ENCODE data around the gene CCDC174.
A peak's percentile ranks its signal among the peaks of the same experiment; 100 is the strongest.
"Not testable (repeated sequence)": the region's sequence is repeated elsewhere in the genome, so short reads cannot be mapped to it uniquely, and the experiment has no call there.

The CCDC174 gene

DNA sequence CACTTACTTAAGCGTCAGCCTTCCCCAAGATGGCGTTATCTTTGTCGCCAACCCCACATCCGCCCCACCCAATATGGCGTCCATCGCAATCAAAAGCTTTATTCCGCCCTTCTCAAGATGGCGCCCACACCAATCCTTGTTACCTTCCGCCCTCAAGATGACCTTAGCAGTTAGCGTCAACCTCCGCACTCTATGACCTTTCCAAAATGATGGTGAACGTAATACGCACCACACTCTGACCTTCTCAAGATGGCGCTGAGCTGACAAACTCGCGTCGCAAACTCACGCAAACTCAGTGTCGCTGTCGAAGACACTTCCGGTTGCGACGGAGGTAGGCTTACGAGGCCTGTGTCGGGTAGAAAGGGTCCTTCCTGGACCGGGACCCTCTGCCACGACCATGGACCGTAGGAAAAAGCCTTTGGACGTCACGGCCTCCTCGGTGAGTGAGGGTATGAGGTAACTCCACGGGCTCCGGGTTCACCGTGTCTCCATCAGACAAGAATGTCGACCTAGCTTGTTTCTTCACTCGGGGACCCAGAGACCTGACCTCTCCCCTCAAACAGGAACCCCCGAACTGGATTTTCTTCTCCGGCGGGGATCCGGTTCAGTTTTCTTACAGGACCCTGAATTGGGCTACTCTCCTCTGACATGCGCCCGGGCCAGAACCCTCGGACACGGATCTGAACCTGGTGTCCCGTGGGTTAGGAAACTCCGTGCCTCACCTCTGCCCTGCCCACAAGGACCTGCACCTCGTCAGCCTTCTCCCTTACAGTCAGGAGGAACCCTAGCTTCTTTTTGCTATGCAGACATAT, at the start of gene CCDC174:
Gene CCDC174 (plus strand): TSS at position 323 of the 812 bp plus-strand sequence. CDS start 75 bp downstream, at position 398.
- DNase-seq = peak; percentile 96

GRCh38 chr3:14602006-14602803, 49.4 kb upstream of the CCDC174 start:
- no peak for DNase-seq

- DNase-seq = no peak
These were observed 48.5 kb upstream of the CCDC174 start for GRCh38 chr3:14602804-14603644.

GRCh38 chr3:14605067-14605466, 46.5 kb upstream of the CCDC174 start:
- DNase-seq = no peak

- DNase-seq = no peak
These were observed 45.8 kb upstream of the CCDC174 start for GRCh38 chr3:14605744-14606143.

DNA sequence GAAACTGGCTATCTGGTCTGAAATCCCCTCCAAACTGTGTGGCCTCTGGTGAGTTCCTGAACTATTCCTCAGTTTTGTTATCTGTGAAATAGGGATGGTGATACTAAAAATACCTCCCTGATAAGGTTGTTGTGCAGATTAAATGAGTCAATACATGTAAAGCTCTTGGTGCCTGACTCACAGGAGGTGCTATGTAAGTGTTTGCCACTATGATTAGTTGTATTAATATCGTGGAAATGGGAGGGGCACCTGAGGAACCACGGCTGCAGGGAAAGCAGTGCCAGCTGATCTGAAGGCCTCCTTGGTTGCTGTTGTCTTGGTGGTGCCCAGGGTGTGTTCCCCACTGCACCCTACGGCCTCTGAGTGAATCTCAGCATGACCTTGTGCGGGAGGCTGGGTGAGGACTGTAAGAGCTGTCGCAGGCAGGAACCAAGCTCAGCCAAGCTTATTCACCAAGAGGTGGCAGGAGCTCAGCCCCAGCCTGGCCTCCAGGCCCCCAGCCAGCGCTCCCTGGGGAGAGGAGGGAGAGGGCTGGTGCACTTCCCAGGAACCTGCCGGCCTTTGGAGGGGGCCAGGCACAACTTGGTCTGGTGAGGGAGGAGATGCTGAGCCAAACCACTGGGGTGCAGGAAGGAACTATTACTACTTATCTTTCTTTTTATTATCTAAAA, 44.8 kb upstream of the CCDC174 start:
- no peak for DNase-seq

- no peak for DNase-seq
These were observed 43.3 kb upstream of the CCDC174 start for GRCh38 chr3:14608298-14608697.

DNA sequence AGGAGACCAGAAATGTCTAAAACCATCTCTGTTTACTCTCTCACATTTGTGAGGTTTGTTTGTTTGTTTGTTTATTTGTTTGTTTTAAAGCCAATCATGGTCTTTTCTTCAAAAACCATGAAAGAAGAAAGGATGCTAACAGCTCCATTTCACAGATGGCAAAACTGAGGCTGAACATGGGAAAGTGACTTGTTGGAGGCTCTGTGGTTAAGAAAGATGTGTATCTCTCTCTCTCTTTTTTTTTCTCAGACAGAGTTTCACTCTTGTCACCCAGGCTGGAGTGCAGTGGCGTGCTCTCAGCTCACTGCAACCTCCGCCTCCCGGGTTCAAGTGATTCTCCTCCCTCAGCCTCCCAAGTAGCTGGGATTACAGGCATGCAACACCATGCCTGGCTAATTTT, 42.5 kb upstream of the CCDC174 start:
- not testable (repeated sequence) for DNase-seq

DNA sequence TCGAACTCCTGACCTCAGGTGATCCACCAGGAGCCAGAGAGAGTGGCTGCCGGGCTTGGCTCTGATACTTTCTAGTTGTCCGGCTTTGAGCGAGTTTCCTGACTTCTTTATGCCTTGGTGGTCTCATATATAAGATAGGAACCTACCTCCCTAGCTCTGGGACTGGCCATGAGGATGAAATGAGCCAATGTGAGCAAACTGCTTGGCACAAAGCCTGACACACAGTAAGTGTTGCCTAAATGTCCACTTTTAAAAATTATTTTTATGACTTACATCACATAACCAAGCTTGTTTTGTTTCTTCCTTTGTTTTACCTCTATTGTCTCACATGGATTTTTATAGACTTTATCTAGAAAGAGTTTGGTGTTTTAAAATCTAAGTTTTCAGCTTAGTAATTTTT, 42.1 kb upstream of the CCDC174 start:
- DNase-seq = no peak

- no peak for DNase-seq
These were observed 41.6 kb upstream of the CCDC174 start for GRCh38 chr3:14609941-14610340.

GRCh38 chr3:14614189-14614588, 37.4 kb upstream of the CCDC174 start:
- DNase-seq = no peak

GRCh38 chr3:14614862-14615261, 36.7 kb upstream of the CCDC174 start:
- DNase-seq = no peak

DNA sequence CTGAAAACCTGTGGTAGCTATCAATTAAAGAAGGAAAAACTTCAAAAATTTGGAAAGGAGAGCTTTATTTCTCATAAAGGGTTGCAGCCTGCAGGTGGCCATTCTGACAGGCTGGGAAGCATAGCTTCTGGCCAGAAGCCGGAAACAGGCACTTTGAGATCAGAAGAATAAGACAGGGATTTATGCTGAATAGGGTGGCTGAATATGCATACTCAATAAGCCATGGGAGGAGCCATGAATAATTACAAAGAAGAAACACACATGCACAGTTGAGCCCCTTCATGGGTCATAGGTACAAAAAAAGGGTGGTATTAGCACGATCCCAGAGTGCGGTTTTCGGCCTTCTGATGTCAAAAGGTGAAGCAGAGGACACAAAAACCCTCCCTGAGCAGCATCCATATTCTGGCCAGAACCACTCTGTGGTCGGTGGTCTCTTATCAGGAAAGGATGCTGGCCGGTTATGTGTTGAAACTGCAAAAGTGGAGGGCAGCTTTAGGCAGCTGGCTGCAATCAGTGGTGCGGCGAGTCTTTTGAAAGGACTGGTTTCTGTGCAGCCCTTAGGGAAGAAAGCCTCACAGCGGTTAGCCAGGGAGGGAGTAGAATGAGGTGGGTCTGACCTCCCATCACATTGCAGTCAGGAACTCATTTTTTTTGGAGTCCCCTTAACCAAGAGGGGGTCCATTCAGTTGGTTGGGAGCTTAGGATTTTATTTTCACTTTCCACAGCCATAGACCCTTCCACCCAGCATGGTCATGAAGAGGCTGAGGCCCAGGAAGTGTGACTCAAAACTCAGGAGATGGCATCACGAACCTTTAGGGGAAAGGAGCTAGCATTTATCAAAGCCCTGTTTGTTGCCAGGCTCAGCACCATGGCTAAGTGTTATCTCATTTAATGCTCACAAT, 34.7 kb upstream of the CCDC174 start:
- no peak for DNase-seq

DNA sequence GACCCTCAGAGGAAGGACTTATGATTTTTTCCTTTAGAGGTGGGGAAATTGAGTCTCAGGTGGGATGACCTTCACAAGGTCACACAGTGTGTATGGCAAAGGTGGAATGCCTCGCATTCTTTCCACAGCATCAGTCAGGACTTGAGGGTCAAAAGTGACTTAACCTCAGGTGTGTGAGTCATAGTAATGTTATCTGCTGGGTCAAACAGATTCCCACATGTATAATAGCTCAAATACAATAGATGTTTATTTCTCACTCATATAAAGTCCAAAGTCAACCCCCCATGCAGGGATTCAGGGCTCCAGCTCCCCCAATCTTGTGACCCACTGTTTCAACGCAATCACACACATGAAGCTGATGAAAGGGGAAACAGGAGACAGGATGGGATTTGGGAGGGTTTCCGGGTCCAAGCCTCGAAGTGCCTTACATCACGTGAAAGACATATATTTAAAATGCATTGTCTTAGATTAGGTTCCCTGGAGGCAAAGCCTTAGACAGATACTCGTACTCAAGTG, 34.0 kb upstream of the CCDC174 start:
- no peak for DNase-seq

DNA sequence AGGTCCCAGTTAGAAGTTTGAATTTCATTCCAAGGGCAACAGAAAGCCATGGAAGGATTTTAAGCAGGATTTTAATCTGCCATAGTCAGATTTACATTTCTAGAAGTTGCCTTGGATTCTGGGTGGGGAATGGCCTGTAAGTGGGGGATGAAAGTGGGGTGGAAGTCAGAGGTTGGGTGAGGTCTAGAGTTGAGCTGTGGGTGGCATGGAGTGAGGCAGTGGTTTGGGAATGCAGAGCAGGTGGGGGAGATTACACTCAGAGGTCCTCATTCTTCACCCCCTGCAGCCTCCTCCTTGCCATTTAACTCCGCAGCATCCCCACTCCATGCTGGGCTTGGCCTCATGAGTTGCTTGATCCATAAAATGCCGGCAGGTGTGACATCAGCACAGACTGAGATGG, 32.0 kb upstream of the CCDC174 start:
- DNase-seq = no peak

DNA sequence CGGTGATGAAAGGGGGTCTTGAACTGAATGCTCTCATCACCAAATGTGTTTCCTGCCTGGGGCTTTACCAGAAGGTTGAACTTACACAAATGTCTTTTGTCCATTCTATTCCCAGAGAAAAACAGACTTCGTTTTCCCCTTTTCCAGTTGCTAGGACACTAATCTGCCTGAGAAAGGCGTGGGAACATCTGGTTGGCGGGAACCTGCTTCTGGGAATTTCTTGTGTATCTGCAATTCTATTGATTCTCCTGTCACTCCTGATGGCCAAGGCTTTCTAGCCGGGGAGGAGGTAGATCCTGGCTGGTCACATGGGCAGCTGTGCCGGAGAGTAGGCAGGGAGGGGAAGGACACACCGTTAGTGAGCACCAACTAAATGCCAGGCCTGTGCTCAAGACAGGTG, 31.1 kb upstream of the CCDC174 start:
- DNase-seq = no peak

DNA sequence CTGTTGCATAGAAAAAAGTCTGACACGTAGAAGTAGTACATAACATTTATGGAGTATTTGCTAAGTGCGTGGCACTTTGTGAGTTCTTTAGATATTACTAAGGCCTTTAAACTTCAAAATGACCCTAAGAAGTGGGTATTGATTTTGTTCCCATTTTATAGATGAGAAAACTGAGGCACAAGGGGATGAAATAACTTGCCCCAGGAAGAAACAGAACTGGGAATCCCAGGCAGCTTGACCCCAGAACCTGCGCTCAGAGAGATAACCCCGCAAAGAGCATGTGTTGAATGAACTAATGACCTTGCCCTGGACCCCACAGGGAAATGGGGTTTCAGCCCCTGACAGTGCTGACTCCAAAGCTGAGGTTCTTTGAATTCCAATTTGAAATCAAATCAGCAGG, 30.5 kb upstream of the CCDC174 start:
- no peak for DNase-seq

- DNase-seq = no peak
These were observed 29.2 kb upstream of the CCDC174 start for GRCh38 chr3:14622368-14622767.

- DNase-seq = no peak
These were observed 28.0 kb upstream of the CCDC174 start for GRCh38 chr3:14623569-14624051.

DNA sequence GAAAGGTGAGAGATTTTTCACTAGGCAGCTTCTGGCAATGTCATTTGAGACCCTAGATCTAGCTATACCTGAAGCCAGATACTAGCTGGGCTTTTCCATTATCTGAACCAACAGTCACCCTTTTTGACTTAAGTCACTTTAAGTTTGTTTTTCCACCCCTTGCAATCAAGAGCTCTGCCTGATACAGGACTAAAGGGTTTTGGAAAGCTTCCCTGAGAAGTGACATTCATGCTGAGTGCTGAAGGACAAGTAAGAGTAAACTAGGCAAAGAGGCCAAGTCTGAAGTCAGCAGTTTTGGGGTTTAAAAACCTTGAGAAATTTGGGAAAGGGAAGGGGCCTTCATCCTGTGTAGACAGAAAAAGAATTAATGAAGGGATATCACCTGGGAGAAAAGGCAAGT, 27.1 kb upstream of the CCDC174 start:
- DNase-seq = no peak

GRCh38 chr3:14625443-14625842, 26.1 kb upstream of the CCDC174 start:
- no peak for DNase-seq

All from activated effector memory CD4-positive, alpha-beta T cell treated with Interleukin-2 at 50 U/mL for 16 hours (primary cell).